DND-41 (cell line): Measurements from ENCODE around the gene SERPINC1.
"Not testable (repeated sequence)": the region's sequence is repeated elsewhere in the genome, so short reads cannot be mapped to it uniquely, and the experiment has no call there.

Source experiments
- ATAC-seq: fragments of 200-7000 bp; cut with Tn5 transposase; 3 replicates; pipeline ENCODE4 v1.9.1; 2021; ENCODE audit warnings: low read depth; ENCODE audit not compliant: insufficient read depth
- DNase-seq: peaks from one replicate; pipeline ENCODE4 v3.0.0-alpha.2; 2020
- H2AFZ ChIP-seq: 2 replicates; pipeline ENCODE4 v1.6.0; 2012; ENCODE audit warnings: low read depth, low read length
- H3K27ac ChIP-seq: 2 replicates; pipeline ENCODE4 v1.5.1; 2012; ENCODE audit warnings: low read length, inconsistent platforms
- H3K27me3 ChIP-seq: fragments of 200-600 bp; sonication (generic); 2 replicates; pipeline ENCODE4 v1.6.0; 2012; ENCODE audit warnings: low read length, mild to moderate bottlenecking, inconsistent platforms; ENCODE audit not compliant: insufficient read depth, poor library complexity
- H3K36me3 ChIP-seq: 2 replicates; pipeline ENCODE4 v1.5.1; 2012; ENCODE audit warnings: low read length, inconsistent platforms; ENCODE audit not compliant: insufficient read depth
- H3K4me1 ChIP-seq: 2 replicates; pipeline ENCODE4 v1.5.1; 2012; ENCODE audit warnings: mild to moderate bottlenecking, low read length; ENCODE audit not compliant: insufficient read depth
- H3K4me2 ChIP-seq: 2 replicates; pipeline ENCODE4 v1.6.0; 2012; ENCODE audit warnings: mild to moderate bottlenecking, moderate library complexity, low read length, inconsistent platforms; ENCODE audit not compliant: insufficient read depth
- H3K4me3 ChIP-seq, 2 experiments: fragments of 200-600 bp in 1 of 2; shearing (Covaris generic) in 1 of 2; 2 replicates each; pipeline ENCODE4 v1.5.1; 2012 to 2016; ENCODE audit warnings: inconsistent platforms in 2 of 2, low read length in 2 of 2, mild to moderate bottlenecking in 2 of 2, low read depth in 1 of 2, moderate library complexity in 1 of 2
- H3K79me2 ChIP-seq: 2 replicates; pipeline ENCODE4 v1.6.0; 2012; ENCODE audit warnings: low read length, inconsistent platforms; ENCODE audit not compliant: insufficient read depth
- H3K9ac ChIP-seq: 2 replicates; pipeline ENCODE4 v1.6.0; 2012; ENCODE audit warnings: low read depth, mild to moderate bottlenecking, inconsistent platforms, low read length, moderate library complexity
- H3K9me3 ChIP-seq: 2 replicates; pipeline ENCODE4 v1.5.1; 2012; ENCODE audit warnings: low read length, moderate library complexity, mild to moderate bottlenecking, inconsistent platforms; ENCODE audit not compliant: insufficient read depth, severe bottlenecking
- H4K20me1 ChIP-seq: 2 replicates; pipeline ENCODE4 v1.6.0; 2012; ENCODE audit warnings: low read length; ENCODE audit not compliant: insufficient read depth
- EZH2 ChIP-seq: IDR thresholded peaks from 3 replicates; pipeline ENCODE4 v1.6.1; 2012; ENCODE audit warnings: borderline replicate concordance, low read depth, mild to moderate bottlenecking, moderate library complexity, low read length, inconsistent platforms; ENCODE audit not compliant: severe bottlenecking
- TF ChIP-seq, protein P1 (sequence below): IDR thresholded peaks from 2 replicates; pipeline ENCODE4 v1.5.1; 2012; ENCODE audit warnings: borderline replicate concordance, low read length, moderate library complexity, mild to moderate bottlenecking; ENCODE audit not compliant: poor library complexity, severe bottlenecking; ENCODE audit errors: extremely low read depth

Gene SERPINC1

DNA sequence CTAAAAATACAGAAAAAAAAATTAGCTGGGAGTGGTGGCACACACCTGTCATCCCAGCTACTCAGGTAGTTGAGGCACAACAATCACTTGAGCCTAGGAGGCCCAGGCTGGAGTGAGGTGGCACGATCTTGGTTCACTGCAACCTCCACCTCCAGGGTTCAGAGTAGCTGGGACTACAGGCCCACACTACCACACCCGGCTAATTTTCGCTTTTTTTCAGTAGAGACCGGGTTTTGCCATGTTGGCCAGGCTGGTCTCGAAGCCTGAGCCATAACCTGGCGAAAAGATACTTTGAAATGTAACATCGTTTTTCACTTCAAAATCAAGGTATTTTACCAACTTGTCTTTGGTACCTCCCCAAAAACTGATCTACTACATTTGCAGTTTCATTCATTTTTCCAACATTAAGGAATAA is 55.4 kb downstream of the SERPINC1 start:
- ATAC-seq, result peak; percentile 34
- H4K20me1 ChIP-seq, result peaks cover 25% of the 10 kb centered on the region; the same call in 1 of the 2 replicates
- no peak overlapping the region for H3K27ac ChIP-seq

GRCh38 chr1:173860065-173860464 is 57.1 kb downstream of the SERPINC1 start:
- Histone ChIP-seq H3K4me3 (no peak overlapping the region), H3K27me3 (no peaks in the 10 kb centered on the region), H3K9me3 (no peaks in the 10 kb centered on the region), H2AFZ (no peak overlapping the region), H3K9ac (no peak overlapping the region), H3K27ac (no peak overlapping the region), H3K4me2 (no peak overlapping the region), H4K20me1 (peaks cover 10% of the 10 kb centered on the region; the same call in 1 of the 2 replicates), H3K36me3 (peaks cover 82% of the 10 kb centered on the region), H3K4me1 (peaks cover 10% of the 10 kb centered on the region), H3K79me2 (peaks cover 5% of the 10 kb centered on the region; the same call in 1 of the 2 replicates)
- ATAC-seq, result no peak
- no peak for TF ChIP-seq EZH2
- TF ChIP-seq, protein P1, sequence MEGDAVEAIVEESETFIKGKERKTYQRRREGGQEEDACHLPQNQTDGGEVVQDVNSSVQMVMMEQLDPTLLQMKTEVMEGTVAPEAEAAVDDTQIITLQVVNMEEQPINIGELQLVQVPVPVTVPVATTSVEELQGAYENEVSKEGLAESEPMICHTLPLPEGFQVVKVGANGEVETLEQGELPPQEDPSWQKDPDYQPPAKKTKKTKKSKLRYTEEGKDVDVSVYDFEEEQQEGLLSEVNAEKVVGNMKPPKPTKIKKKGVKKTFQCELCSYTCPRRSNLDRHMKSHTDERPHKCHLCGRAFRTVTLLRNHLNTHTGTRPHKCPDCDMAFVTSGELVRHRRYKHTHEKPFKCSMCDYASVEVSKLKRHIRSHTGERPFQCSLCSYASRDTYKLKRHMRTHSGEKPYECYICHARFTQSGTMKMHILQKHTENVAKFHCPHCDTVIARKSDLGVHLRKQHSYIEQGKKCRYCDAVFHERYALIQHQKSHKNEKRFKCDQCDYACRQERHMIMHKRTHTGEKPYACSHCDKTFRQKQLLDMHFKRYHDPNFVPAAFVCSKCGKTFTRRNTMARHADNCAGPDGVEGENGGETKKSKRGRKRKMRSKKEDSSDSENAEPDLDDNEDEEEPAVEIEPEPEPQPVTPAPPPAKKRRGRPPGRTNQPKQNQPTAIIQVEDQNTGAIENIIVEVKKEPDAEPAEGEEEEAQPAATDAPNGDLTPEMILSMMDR, result no peak
- no peak for DNase-seq

More for the DNA sequence above, 55.4 kb downstream of the SERPINC1 start:
- H3K79me2 ChIP-seq, result peaks cover 21% of the 10 kb centered on the region
- no peaks in the 10 kb centered on the region for H3K9me3 ChIP-seq
- peaks cover 82% of the 10 kb centered on the region for H3K36me3 ChIP-seq
- no peaks in the 10 kb centered on the region for H3K27me3 ChIP-seq
- no peak overlapping the region for H2AFZ ChIP-seq
- H3K4me1 ChIP-seq, result peaks cover 27% of the 10 kb centered on the region
- TF ChIP-seq, protein P1, result no peak
- no peak for TF ChIP-seq EZH2
- H3K4me2 ChIP-seq, result no peak overlapping the region
- peak; percentile 19 for DNase-seq
- H3K9ac ChIP-seq, result no peak overlapping the region
- H3K4me3 ChIP-seq, result no peak overlapping the region

DNA sequence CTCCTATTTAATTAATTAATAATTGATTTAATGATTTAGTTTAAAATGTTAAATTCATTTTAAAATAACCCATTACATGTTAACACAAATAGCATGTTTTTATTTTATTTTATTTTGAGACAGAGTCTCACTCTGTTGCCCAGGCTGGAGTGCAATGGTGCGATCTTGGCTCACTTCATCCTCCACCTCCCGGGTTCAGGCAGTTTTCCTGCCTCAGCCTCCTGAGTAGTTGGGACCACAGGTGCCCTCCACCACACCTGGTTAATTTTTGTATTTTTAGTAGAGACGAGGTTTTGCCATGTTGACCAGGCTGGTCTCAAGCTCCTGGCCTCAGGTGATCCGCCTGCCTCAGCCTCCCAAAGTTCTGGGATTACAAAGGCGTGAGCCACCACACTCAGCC is 57.6 kb downstream of the SERPINC1 start:
- peaks cover 81% of the 10 kb centered on the region for H3K36me3 ChIP-seq
- not testable (repeated sequence) for H3K9ac ChIP-seq, ATAC-seq, H3K79me2 ChIP-seq, H2AFZ ChIP-seq, H3K4me2 ChIP-seq, H4K20me1 ChIP-seq, H3K27me3 ChIP-seq, H3K9me3 ChIP-seq, H3K4me3 ChIP-seq, DNase-seq, H3K4me1 ChIP-seq, H3K27ac ChIP-seq

DNA sequence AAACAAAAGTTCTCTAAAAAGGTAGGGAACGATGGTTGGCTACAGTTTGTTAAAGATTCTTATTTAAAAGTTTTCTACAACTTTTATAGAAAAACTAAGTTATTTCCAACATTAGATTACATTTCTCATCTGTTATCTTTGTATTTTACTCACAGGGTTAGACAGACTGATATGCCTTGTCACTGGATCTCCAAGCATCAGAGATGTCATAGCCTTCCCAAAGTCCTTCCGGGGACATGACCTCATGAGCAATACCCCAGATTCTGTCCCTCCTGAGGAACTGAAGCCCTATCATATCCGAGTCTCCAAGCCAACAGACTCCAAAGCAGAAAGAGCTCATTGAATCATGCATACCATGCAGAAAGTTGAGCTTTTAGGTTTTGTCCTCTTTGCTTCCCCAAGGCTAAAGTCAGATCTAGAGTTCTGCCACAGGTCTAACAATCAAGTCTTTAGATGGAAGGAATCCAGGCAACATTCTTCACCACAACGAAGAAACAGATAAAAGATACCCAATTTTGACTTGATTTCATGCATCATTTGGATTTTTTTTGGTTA is 59.7 kb downstream of the SERPINC1 start:
- H3K79me2 ChIP-seq, result no peaks in the 10 kb centered on the region
- no peaks in the 10 kb centered on the region for H4K20me1 ChIP-seq
- H3K9me3 ChIP-seq, result no peaks in the 10 kb centered on the region
- DNase-seq (no peak), ATAC-seq (no peak)
- H3K4me3 ChIP-seq, result no peak overlapping the region
- no peak for TF ChIP-seq EZH2
- TF ChIP-seq, protein P1, result no peak
- H2AFZ ChIP-seq, result no peak overlapping the region
- H3K36me3 ChIP-seq, result peaks cover 80% of the 10 kb centered on the region
- H3K4me2 ChIP-seq, result no peak overlapping the region
- H3K27ac ChIP-seq, result no peak overlapping the region
- H3K4me1 ChIP-seq, result no peaks in the 10 kb centered on the region
- H3K9ac ChIP-seq, result no peak overlapping the region
- H3K27me3 ChIP-seq, result no peaks in the 10 kb centered on the region
